GM18526 (cell line): ENCODE results near the gene SPSB1.

Source experiments
- POLR2A ChIP-seq: IDR thresholded peaks from 3 replicates; pipeline ENCODE4 v1.6.1; 2011; ENCODE audit not compliant: insufficient read length; ENCODE audit errors: extremely low read depth

The SPSB1 gene

GRCh38 chr1:9316080-9316444, 23.4 kb downstream of the SPSB1 start:
- TF ChIP-seq POLR2A, result no peak

- no peak for TF ChIP-seq POLR2A
Measured at GRCh38 chr1:9316512-9316911, 23.8 kb downstream of the SPSB1 start.

- TF ChIP-seq POLR2A, result no peak
Measured at GRCh38 chr1:9317072-9317471, 24.4 kb downstream of the SPSB1 start.

GRCh38 chr1:9317591-9318417, 25.1 kb downstream of the SPSB1 start:
- no peak for TF ChIP-seq POLR2A

- TF ChIP-seq POLR2A, result no peak
Measured at GRCh38 chr1:9319208-9319788, 26.6 kb downstream of the SPSB1 start.

- TF ChIP-seq POLR2A, result no peak
Measured at GRCh38 chr1:9319789-9320519, 27.3 kb downstream of the SPSB1 start.

- TF ChIP-seq POLR2A, result no peak
Measured at GRCh38 chr1:9320520-9321479, 28.1 kb downstream of the SPSB1 start.

- TF ChIP-seq POLR2A, result no peak
Measured at GRCh38 chr1:9321480-9321849, 28.8 kb downstream of the SPSB1 start.

GRCh38 chr1:9321986-9322660, 29.4 kb downstream of the SPSB1 start:
- no peak for TF ChIP-seq POLR2A

- no peak for TF ChIP-seq POLR2A
Measured at GRCh38 chr1:9322661-9323244, 30.1 kb downstream of the SPSB1 start.

- TF ChIP-seq POLR2A, result no peak
Measured at GRCh38 chr1:9324246-9325096, 31.8 kb downstream of the SPSB1 start.

- no peak for TF ChIP-seq POLR2A
Measured at GRCh38 chr1:9326596-9326995, 33.9 kb downstream of the SPSB1 start.

- no peak for TF ChIP-seq POLR2A
Measured at GRCh38 chr1:9328201-9328600, 35.5 kb downstream of the SPSB1 start.

- TF ChIP-seq POLR2A, result no peak
Measured at GRCh38 chr1:9328715-9329114, 36.0 kb downstream of the SPSB1 start.

- no peak for TF ChIP-seq POLR2A
Measured at GRCh38 chr1:9331016-9331415, 38.3 kb downstream of the SPSB1 start.
